Esophagus squamous epithelium (tissue), 5 donors: Measurements from ENCODE around the gene OS9. TPM values are rescaled to one million over a fixed set of nuclear protein-coding genes. Genes with fewer than 3 reads are reported as not detected.
"Not testable (repeated sequence)": the region's sequence is repeated elsewhere in the genome, so short reads cannot be mapped to it uniquely, and the experiment has no call there.

Source experiments
- DNase-seq: peaks from one replicate; lab custom pipeline; 2025; lab: John Stamatoyannopoulos, UW
- H3K27ac ChIP-seq, 4 donors: fragments of 200-600 bp; sonication (generic); one replicate each; pipeline ENCODE4 v1.5.1; 2016 to 2019; ENCODE audit warnings: mild to moderate bottlenecking in 1 of 4
- H3K27me3 ChIP-seq, 4 donors: fragments of 200-600 bp; sonication (generic); 1 replicate in 3 of 4; 2 replicates in 1 of 4; pipeline versions ENCODE4 v1.5.1 to v1.6.0; 2017 to 2021; ENCODE audit warnings: antibody characterized with exemption in 1 of 4
- H3K36me3 ChIP-seq, 3 donors: fragments of 200-600 bp; sonication (generic); one replicate each; pipeline ENCODE4 v1.5.1; 2016 to 2019
- H3K4me1 ChIP-seq, 3 donors: fragments of 200-600 bp; sonication (generic); one replicate each; pipeline ENCODE4 v1.5.1; 2017 to 2019
- H3K4me3 ChIP-seq, 4 donors: fragments of 200-600 bp; sonication (generic); 1 replicate in 3 of 4; 2 replicates in 1 of 4; pipeline ENCODE4 v1.5.1; 2016 to 2019; ENCODE audit warnings: mild to moderate bottlenecking in 2 of 4, moderate library complexity in 1 of 4
- H3K9me3 ChIP-seq, 3 donors: fragments of 200-600 bp; sonication (generic); one replicate each; pipeline ENCODE4 v1.5.1; 2016 to 2019
- POLR2A ChIP-seq, 4 donors: fragments of 450-650 bp; IDR thresholded peaks; one replicate each; pipeline ENCODE4 v1.6.1; 2017; ENCODE audit warnings: antibody characterized with exemption in 4 of 4, mild to moderate bottlenecking in 4 of 4, moderate library complexity in 3 of 4
- WGBS, 2 donors: methylation state at CpG; one replicate each; pipeline ENCODE4 v1.1.5; 2018; 5-methylcytosine and 5-hydroxymethylcytosine counted together
- intact Hi-C: fragments of 100-400 bp; cut with DNase I; formaldehyde crosslinking; loops from one replicate; pipeline ENCODE4 v1.15.0; 2022
- total RNA-seq, 4 donors: library from RNA; depleted of rRNA; stranded (reverse); fragments of >200 nt; gene quantifications; one replicate each; pipeline ENCODE4 v1.1.0, GENCODE V29; 2016
- TF ChIP-seq, protein P1 (sequence below), 6 experiments: fragments of 450-650 bp in 4 of 6; fragments of 200-600 bp in 2 of 6; sonication (generic) in 2 of 6; IDR thresholded peaks; one replicate each; pipeline ENCODE4 v1.5.1; 2016 to 2019; ENCODE audit warnings: antibody characterized with exemption in 6 of 6, mild to moderate bottlenecking in 4 of 6, moderate library complexity in 4 of 6
- donor health status: DM: yes; HTN: yes; CAD: no.

Gene OS9
- total RNA-seq, 4 donors from 2014 or later: 151 to 231 (median 168) TPM

GRCh38 chr12:57718641-57719528, 25.0 kb downstream of the OS9 start:
- H3K27ac ChIP-seq: no peak overlapping the region
- TF ChIP-seq POLR2A (IDR thresholded peaks at IDR 0.05): no peak
- TF ChIP-seq, protein P1, sequence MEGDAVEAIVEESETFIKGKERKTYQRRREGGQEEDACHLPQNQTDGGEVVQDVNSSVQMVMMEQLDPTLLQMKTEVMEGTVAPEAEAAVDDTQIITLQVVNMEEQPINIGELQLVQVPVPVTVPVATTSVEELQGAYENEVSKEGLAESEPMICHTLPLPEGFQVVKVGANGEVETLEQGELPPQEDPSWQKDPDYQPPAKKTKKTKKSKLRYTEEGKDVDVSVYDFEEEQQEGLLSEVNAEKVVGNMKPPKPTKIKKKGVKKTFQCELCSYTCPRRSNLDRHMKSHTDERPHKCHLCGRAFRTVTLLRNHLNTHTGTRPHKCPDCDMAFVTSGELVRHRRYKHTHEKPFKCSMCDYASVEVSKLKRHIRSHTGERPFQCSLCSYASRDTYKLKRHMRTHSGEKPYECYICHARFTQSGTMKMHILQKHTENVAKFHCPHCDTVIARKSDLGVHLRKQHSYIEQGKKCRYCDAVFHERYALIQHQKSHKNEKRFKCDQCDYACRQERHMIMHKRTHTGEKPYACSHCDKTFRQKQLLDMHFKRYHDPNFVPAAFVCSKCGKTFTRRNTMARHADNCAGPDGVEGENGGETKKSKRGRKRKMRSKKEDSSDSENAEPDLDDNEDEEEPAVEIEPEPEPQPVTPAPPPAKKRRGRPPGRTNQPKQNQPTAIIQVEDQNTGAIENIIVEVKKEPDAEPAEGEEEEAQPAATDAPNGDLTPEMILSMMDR (IDR thresholded peaks at IDR 0.05): no peak
- H3K4me1 ChIP-seq: no peaks in the 10 kb centered on the region
- WGBS, 2 donors: 95 to 100% methylated on average over 8 of the region's 15 CpGs
- intact Hi-C loops: no loop called here
- no peaks in the 10 kb centered on the region for H3K9me3 ChIP-seq
- peaks cover 16 to 85% (median 58%) of the 10 kb centered on the region in 3 donors for H3K36me3 ChIP-seq
- no peaks in the 10 kb centered on the region for H3K27me3 ChIP-seq
- no peak for DNase-seq
- H3K4me3 ChIP-seq: no peak overlapping the region

DNA sequence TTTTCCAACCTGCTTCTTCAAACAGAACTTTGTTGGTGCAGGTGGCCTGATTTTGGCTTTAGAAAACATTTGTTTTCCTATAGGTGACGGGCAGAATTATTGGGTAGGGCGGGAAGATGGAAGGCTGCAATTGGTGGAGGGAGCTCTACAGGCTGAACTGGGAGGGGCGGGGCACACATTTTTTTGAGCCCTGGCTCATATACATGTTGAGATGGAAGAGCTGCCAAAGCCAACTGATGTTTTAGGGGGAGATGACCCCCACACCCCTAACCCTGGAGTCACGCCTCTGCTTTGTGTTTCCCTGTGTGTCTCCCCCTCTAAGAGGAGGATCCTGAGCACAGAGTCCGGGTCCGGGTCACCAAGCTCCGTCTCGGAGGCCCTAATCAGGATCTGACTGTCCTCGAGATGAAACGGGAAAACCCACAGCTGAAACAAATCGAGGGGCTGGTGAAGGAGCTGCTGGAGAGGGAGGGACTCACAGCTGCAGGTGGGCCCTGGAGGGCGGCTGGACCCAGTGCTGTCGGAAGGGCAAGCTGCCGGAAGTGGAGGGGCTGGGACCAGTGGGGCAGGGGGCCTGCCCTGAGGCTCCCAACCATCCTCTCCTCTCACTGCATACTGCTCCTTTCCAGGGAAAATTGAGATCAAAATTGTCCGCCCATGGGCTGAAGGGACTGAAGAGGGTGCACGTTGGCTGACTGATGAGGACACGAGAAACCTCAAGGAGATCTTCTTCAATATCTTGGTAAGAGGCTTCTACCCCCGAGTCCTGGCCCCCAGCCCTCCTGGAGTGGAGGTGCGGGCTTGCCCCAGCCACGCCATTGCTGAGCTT, 26.1 kb downstream of the OS9 start:
- WGBS, 2 donors: 94 to 95% methylated on average over 5 to 12 of the region's 20 CpGs
- no peak overlapping the region for H3K27ac ChIP-seq
- no peaks in the 10 kb centered on the region for H3K4me1 ChIP-seq
- no peaks in the 10 kb centered on the region for H3K9me3 ChIP-seq
- peaks cover 16 to 74% (median 58%) of the 10 kb centered on the region in 3 donors for H3K36me3 ChIP-seq
- intact Hi-C loops: no loop called here
- no peak for TF ChIP-seq POLR2A (IDR thresholded peaks at IDR 0.05)
- TF ChIP-seq, protein P1 (IDR thresholded peaks at IDR 0.05): no peak
- DNase-seq: no peak
- H3K27me3 ChIP-seq: no peaks in the 10 kb centered on the region
- H3K4me3 ChIP-seq: no peak overlapping the region

GRCh38 chr12:57720606-57721595, 27.0 kb downstream of the OS9 start:
- intact Hi-C loops: no loop called here
- DNase-seq: no peak
- peaks cover 0 to 7% (median 0%) of the 10 kb centered on the region in 4 donors for H3K27me3 ChIP-seq
- H3K4me3 ChIP-seq: no peak overlapping the region
- WGBS, 2 donors: 34 to 75% methylated on average over 2 to 5 of the region's 11 CpGs
- H3K36me3 ChIP-seq: peaks cover 11 to 65% (median 52%) of the 10 kb centered on the region in 3 donors
- no peak overlapping the region for H3K27ac ChIP-seq
- peaks cover 2 to 7% (median 6%) of the 10 kb centered on the region in 3 donors for H3K4me1 ChIP-seq
- H3K9me3 ChIP-seq: no peaks in the 10 kb centered on the region
- TF ChIP-seq POLR2A (IDR thresholded peaks at IDR 0.05): no peak
- TF ChIP-seq, protein P1 (IDR thresholded peaks at IDR 0.05): no peak

DNA sequence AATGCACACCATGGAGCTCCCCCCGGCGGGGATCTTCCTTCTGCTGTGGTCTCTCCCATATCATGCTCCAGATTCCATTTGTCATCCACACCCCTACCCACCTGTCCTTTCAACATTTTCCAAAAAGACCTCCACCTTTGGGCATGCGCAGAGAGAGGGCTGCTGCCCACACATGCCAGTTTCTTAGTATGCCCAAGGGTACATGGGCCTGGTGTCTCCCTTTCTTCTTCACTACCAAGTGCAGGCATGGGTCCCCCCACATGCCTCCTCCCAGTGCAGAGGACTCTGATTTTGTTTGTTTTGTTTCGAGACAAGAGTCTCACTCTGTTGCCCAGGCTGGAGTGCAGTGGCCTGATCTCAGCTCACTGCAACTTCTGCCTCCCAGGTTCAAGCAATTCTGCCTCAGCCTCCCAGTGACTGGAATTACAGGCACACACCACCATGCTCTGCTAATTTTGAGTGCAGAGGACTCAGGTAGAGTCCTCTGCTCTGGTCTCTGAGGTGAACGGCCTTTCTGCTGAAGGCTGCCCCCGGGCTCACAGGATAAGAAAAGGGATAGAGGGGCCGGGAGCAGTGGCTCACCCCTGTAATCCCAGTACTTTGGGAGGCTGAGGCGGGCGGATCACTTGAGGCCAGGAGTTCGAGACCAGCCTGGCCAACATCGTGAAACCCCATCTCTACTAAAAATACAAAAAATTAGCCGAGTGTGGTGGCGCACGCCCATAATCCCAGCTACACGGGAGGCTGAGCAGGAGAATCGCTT, 28.1 kb downstream of the OS9 start:
- H3K9me3 ChIP-seq, H3K27me3 ChIP-seq, DNase-seq, H3K4me3 ChIP-seq, H3K27ac ChIP-seq, intact Hi-C loops: not testable (repeated sequence)
- 90 to 97% methylated on average over 9 to 11 of the region's 16 CpGs for WGBS, 2 donors
- Histone ChIP-seq H3K36me3 (peaks cover 4 to 54% (median 41%) of the 10 kb centered on the region in 3 donors), H3K4me1 (peaks cover 4 to 18% (median 10%) of the 10 kb centered on the region in 3 donors)
